Measurements from ENCODE around the gene NEK10.

NEK10 gene

DNA sequence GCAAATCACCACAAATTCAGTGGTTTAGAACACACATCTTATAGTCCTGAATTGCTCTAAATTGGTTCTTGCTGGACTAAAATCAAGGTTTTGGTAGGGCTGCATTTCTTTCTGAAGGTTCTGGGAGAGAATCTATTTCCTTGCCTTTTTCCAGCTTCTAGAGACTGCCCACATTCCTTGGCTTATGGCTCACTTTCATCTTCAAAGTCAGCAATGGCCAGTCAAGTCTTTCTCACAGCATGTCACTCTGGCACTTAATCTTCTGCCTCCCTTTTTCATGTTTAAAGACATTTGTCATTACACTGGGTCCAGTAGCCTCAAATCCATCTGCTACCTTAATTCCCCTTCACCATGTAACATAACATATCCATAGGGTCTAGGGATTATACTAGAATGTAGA, 149.0 kb downstream of the NEK10 start:
- DNase-seq: no peak

DNA sequence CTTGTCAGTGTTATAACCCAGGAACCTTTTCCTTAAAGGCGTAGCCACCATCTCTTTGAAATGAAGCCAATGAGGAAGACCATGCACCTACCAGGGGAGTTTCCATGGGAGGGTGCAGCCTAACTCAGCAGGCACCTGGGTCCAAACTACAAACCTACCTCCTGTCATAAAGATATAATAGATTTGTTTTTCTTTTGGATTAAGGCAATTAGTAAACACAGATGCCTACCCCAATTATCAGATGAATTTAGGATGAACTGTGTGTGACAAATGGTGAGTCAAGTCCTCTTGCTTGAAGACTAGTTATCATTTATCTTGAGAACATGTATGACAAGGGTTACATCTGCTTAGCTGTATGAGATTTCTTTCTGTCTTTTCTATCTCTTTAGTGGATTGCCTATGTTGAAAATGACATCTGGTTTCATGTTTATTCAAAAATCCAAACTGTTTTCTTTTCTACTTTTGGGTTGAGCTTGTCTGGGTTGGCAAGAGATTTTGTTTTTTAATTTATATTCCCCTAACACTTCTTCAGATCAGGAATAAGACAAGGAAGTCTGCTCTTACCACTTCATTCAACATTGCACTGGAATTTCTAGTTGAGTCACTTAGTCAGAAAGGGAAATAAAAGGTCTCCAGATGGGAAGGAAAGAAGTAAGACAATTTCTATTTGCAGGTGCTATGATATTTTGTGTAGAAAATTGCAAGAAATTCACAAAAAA, 149.9 kb downstream of the NEK10 start:
- no peak for DNase-seq

DNA sequence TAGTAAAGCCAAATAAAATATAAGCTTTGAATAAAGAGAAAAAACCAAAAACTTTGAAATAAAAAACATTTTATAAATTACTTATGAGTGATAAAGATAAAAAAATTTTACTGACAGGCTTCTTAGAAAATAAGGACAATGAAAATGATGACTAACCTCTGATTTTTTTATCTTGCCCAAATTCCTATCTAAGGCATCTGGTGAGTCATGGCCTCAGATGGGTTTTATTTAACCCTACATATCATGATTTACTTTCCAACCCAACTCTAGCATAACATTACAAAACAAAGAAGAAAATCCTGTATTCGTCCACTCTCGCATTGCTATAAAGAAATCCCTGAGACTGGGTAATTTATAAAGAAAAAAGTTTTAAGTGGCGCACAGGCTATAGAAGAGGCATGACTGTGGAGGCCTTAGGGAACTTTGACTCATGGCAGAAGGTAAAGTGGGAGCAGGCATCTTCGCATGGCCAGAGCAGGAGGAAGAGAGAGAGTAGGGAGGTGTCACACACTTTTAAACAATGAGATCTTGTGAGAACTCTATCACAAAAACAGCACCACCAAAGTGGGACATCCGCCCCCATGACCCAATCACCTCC, 152.1 kb downstream of the NEK10 start:
- no peak for DNase-seq

- no peak for DNase-seq
Observed at GRCh38 chr3:27216295-27216855, 152.8 kb downstream of the NEK10 start.

DNA sequence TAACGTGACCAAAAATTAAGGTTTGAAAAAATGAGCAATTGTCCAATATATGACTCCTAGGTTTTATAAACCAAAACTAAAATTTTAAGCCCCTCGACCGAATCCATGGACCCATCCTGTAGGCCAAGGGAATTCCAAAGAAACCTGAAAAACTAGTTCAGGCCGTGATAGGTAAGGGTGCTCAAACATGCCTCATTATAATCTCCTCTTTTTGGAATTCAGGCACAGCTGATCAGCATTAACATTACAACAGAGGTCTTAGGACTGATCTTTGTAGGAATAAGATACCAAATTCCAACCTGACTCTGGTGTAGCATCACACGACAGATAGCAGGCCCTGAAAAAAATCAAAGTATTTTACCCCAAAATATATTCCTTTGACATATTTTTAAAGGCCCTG, 155.7 kb downstream of the NEK10 start:
- no peak for DNase-seq

DNA sequence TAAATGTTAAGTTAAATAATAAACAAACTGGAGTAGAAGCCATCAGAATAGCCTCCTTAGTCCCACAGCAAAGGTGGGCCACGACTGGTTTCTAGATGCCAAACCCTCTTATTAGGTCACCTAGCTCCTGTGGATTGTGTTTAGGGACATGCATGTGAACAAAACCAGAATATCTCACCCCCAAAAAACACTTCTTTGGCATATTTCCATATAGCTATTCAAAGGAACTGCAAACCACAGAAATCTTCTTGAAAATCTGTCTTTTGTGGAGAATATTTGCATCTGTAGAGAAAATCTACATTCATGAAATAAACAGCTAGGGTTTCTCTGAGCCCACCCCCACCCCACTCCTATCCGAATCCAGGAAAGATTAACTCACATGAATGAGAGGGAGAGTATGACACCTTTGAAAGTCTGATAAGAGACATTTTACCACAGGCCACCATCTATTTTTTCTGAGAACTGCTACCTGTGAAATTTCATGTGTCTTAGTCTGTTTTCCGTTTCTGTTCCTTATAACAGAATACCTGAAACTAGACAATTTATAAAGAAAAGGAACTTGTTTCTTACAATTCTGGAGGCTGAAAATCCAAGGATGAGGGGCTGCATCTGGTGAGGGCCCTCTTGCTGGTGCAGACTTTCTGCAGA, 159.4 kb downstream of the NEK10 start:
- DNase-seq: no peak

DNA sequence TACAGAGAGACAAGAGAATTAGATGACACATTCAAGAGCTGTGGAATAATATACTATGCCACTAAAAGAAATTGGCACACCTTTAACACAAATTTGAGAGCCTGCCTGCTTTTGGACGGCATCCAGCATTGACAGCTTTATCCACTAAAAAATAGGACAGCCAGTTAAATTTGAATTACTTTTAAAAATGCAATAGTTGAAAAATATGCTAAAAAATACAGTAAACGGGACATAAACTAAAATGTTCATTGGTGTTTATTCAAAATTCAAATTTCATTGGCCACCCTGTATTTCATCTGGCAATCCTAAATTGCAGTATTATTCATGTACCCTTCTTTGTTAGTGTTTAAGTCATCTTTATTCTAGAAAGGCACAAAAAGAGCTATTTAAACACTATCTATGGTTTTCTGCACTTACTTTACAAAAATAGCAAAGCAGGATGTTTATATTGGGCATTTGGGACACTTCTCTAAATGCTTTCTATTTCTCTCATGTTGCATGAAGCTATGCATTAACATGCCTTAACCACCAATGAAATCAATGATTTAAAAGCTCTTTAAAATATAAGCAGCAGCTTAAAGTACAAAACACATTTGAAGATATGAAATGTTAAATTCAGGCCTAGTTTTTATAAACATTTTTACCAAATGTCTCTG, 160.1 kb downstream of the NEK10 start:
- no peak for DNase-seq

GRCh38 chr3:27202959-27203358, 166.2 kb downstream of the NEK10 start:
- DNase-seq: no peak

- DNase-seq: no peak
Observed at GRCh38 chr3:27201492-27201891, 167.7 kb downstream of the NEK10 start.

DNA sequence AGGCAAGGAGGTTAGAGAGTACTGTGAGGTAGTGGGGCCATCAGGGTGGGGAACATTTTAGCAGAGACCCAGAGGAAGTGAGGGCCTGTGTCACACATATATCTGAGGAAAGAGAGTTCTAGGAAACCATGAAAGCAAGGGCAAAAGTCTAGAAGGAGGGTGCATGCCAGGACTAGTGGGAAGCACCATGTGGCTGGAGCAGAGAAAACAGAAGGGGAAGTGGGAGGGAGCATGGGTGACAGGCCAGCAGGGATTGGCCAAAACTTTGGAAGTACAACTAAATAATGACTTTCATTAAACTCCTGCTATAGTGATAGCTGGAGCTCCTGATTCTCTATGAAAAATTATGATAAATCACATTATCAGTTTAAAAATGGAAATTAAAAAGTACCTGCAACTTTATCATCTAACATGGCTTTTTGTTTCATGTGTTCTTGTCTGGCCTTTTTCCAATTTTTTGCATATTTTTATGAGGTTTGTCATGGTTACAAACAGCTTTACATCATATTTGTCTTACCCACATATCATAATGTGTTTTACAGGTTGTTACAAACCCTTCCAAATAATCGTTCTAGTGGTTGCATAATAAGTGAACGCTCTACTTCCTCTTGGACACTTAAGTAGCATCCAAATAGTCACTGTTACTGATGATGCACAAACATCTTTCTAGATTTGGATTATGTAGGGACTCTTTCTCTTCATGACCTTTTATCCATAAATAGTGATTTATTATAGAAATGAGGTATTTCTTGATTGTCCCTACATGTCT, 168.3 kb downstream of the NEK10 start:
- no peak for DNase-seq

GRCh38 chr3:27194861-27195483, 174.2 kb downstream of the NEK10 start:
- DNase-seq: no peak

DNA sequence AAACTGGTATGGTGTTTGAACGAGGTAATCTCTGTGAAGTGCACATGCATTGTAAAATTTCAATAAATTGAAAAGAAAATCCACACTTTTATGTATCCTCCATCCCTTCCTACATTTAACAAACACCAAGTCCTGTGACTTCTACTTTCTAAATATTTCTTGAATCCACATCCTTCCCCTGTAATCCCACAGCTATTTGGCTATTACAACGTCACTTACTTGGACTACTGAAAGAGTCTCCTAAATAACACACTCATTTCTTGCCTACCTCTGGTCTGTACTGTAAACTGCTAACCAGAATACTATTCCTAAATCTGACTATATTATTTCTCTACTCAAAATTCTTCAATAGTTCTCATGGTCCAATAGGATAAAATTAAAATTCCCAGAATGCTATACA, 176.1 kb downstream of the NEK10 start:
- no peak for DNase-seq

DNA sequence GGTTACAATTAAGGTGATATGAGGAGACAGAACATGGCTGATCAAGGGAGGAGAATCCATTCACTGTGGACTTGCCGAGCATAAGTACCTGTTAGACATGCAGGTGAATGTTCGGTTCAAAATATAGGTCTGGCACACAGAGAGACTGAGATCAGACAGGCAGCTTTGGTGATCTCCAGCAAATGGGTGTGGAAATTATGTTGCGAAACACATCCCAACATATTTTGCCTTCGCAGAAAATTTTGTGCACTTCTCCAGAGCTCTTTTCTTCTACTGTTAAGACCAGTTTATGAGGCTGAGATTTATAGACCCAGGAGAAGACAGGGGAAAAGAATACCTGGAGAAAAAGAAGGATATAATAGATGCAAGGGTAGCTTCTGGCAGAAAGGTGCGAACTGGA, 183.2 kb downstream of the NEK10 start:
- DNase-seq: no peak

- DNase-seq: no peak
Observed at GRCh38 chr3:27185231-27185989, 183.8 kb downstream of the NEK10 start.

DNA sequence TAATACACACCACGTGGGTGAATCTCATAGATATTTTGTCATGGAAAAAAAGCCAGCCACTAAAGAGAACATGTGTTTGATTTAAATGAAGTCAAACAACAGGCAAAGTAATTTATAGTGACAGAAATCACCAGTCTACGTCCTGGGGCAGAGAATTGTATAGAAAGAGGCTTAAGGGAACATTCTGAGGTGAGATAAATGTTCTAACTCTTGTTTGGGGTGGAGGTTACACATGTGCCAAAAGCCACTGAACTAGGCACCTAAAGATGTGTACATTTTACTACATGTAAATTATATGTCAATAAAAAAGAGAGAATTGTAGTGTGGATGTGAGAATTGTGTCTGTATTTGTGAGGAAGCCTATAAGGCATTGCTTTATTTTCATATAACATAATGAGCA, 184.9 kb downstream of the NEK10 start:
- DNase-seq: no peak

DNA sequence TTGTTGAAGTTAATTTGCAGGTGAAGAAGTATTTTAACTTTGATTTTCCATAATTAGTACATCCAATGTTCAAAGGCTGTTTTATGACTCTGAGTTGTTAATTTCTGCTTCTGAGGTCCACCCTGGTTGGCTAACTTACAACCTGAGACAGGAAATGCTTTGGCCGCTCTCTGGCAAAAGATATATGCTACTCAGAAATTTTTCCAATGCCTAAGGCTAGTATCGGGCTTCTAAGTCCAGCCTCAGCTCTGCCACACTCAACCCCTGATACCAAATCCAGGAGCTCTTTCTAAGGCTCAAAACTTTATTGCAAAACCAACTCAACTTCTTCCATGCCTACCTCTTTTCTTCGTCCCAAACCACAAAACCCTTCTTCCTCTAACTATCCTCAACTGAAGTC, 192.9 kb downstream of the NEK10 start:
- DNase-seq: no peak

GRCh38 chr3:27174530-27174929, 194.7 kb downstream of the NEK10 start:
- DNase-seq: no peak

DNA sequence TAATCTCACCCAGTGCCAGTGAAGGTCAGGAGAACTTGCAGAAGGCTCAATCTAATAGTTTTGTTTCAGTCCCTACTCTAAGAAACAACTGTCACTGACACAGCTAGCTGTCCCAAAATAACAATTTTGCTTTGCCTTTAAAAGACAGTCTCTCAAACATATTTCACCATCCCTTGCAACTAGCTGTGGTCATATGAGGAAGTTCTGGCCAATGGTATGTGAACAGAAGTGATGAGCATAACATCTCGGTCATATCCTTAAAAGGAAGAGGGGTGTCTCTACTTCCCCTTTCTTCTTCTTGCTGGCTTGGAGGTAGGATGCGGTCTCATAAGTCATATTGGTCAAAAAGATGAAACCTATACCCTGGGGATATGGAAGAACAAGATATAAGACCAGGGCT, 198.1 kb downstream of the NEK10 start:
- no peak for DNase-seq

DNA sequence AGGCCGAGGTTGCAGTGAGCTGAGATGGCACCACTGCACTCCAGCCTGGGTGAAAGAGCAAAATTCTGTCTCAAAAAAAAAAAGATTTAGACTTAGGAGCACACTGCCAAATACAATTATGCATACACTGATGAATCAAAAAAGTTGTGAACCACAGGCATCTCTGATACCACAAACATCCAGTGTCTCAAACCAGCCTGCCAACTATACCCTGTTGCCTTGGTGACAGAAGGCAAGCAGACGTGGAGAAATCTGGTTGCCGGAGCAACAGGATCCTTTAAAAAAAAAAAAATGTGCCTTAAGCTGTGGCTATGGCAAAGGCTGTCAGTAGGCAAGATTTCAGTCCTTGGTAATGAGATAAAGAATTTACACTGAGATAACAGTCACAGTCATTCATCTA, 202.3 kb downstream of the NEK10 start:
- DNase-seq: no peak

- no peak for DNase-seq
Observed at GRCh38 chr3:27165321-27165721, 203.9 kb downstream of the NEK10 start.

DNA sequence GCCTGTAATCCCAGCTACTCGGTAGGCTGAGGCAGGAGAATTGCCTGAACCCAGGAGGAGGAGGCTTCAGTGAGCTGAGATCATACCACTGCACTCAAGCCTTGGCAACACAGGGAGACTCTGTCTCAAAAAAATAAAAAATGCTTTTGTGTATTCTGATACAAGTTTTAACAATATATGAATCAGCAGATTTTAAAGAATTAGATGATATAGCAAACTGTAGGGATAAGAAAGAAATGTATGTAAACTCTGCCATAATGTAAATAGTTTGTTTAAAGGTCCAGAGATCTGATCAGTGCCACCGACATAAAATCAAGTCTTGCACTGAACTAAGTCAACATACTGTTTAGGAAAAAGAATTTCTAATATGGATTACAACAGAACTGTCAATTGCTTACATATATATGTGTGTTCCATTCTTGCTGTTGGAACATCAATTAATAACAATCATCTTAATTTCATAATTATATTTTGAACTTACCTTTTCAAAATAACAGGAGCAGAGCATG, 208.3 kb downstream of the NEK10 start:
- no peak for DNase-seq
